Left renal cortex interstitium (tissue), 4 donors: Measurements from ENCODE around the gene ZAP70. TPM values are rescaled to one million over a fixed set of nuclear protein-coding genes. Genes with fewer than 3 reads are reported as not detected.
"Not testable (repeated sequence)": the region's sequence is repeated elsewhere in the genome, so short reads cannot be mapped to it uniquely, and the experiment has no call there.

Experiments used
- DNase-seq, 4 donors: peaks; one replicate each; pipeline ENCODE4 v3.0.0-alpha.2; 2013; ENCODE audit warnings: low read depth in 4 of 4, low spot score in 2 of 4, missing footprints in 1 of 4
- polyA plus RNA-seq, 4 donors: library from polyadenylated mRNA; unstranded; fragments of 120-200 nt; gene quantifications; one replicate each; pipeline ENCODE4 v1.2.1, GENCODE V29; 2013; ENCODE audit not compliant: insufficient read length in 4 of 4

The ZAP70 gene
- polyA plus RNA-seq: 1 to 10 TPM; 1.5 to 2.9 (median 2.3) TPM

- DNase-seq: no peak
These were observed at the start of gene ZAP70 for GRCh38 chr2:97713296-97714083. TSS of gene ZAP70 (plus strand) at chr2:97713576. CDS start at chr2:97724037, 10,461 bp downstream.

DNA sequence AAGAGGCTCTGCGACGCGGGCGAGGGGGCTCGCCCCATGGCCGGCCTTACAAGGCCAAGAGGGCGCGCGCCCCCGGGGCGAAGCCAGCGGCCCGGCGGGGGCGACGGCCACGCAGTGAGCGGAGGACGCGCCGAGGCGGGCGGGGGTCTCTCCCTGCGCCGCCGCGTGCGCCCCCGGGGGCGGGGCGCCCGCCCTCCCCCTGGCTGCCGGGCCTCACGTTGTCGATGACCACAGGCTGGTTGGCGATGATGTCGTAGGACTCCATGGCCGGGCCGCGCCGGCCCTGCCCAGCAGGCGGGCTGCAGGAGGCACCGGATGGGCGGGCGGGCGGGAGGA lies 49.8 kb upstream of the ZAP70 start:
- DNase-seq: peak in 1 of 4 donors; percentile 55

DNA sequence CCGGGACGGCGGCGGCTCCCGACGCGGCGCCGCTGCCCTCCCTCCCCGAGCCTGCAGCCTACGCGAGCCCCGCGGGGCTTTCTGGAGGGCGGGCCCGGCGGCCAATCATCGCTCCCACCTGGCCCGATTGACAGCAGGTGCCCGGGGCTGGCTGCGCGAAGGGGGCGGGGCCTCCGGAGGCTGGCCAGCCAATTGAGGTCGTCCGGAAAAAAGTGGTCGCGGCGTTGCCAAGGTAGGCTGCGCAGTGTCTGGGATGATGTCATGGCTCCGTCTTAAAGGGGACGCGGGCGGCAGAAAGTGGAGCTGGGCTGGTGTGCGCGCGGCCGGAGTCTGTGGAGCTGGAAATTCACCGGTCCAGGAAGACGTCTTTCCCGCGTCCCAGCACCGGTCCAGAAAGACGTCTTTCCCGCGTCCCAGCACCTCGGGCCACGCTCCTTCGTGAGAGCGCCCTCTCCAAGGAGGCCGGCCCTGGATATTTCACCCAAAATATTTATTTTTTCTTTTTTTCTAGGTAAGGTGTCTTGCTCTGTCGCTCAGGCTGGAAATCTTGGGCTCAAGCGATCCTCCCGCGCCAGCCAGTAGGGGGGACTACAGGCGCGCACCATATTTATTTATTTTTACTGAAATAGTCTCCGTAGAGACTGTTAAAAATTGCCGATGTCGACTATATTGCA lies 49.3 kb upstream of the ZAP70 start, which contains the start of gene ACTR1B:
ACTR1B (minus strand) TSS at position 83 of the 674 bp plus-strand sequence. CDS start 154 bp downstream, outside the sequence.
- peak; percentile 87 to 97 (median 96) for DNase-seq

DNA sequence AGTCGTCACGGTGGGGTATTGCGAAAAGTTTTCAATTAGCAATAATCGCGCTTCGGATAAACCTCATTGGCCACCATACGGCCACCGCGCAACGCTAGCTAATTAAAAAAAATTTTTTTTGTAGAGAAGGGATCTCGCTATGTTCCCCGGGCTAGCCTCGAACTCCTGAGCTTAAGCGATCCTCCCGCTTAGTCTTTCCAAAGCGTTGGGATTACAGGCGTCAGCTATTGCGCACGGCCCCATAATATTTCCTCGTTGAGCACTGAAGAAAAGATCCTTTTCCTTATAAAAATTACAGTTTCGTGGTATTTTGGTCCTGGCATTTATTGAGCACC lies 48.8 kb upstream of the ZAP70 start:
- no peak for DNase-seq

- no peak for DNase-seq
These were observed 43.9 kb upstream of the ZAP70 start, which contains the start of gene C2orf92 for GRCh38 chr2:97669448-97669847. TSS of gene C2orf92 (plus strand) at chr2:97669713. CDS start at chr2:97669789, 76 bp downstream.

GRCh38 chr2:97670471-97670870 lies 42.9 kb upstream of the ZAP70 start:
- no peak for DNase-seq

- no peak for DNase-seq
These were observed 41.9 kb upstream of the ZAP70 start for GRCh38 chr2:97671526-97671925.

- not testable (repeated sequence) for DNase-seq
These were observed 40.7 kb upstream of the ZAP70 start for GRCh38 chr2:97672606-97673140.

GRCh38 chr2:97673182-97673914 lies 40.0 kb upstream of the ZAP70 start:
- DNase-seq: no peak

DNA sequence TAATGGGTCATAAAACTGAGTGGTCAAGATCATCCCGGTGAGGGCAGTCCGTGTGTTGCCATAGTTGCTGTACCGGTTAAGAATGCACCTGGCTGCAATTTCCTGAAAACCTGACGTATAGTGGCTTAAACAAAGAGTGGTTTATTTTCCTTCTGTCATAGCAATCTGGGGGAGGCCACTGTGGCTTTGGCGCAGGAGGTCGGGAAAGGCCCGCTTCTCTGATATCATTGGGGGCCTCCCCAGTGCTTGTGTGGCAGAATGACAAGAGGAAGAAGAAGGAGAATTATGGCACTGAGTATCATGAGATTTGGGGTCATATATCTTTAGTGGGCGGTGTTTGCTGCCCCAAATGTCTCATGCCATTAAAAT lies 39.5 kb upstream of the ZAP70 start:
- peak in 2 of 4 donors; percentile 14 to 20 for DNase-seq

DNA sequence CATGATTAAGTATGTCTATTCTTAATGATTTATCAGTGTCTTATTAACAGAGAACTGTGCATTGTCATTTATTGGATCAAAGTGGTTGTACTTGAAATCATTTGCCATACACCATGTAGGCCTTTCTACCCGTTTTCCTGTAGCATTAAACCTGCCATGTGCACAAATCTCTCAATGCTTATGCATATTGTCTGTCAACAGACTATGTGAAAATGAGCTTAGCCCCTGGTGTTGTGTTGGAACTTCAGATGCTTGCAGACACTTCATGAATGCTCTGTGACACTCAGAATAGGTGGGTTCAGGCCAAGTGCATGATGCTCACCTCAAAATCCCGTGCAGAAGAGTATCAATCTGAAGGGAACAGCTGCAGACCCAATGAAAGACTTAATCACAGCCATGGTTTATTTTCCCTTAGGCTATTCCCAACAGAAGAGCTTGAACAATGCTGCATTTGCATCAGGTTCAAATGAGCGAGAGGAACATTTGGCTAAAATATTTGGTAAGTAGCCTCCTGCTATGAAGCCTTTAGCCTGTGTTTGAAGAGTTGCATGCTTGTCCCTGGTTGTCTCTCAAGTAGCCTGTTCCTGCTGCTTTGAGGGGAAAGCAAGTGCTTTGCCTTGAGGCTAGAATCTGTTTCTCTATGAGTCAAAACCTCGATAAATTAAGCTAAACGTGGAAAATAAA lies 37.8 kb upstream of the ZAP70 start:
- DNase-seq: no peak

DNA sequence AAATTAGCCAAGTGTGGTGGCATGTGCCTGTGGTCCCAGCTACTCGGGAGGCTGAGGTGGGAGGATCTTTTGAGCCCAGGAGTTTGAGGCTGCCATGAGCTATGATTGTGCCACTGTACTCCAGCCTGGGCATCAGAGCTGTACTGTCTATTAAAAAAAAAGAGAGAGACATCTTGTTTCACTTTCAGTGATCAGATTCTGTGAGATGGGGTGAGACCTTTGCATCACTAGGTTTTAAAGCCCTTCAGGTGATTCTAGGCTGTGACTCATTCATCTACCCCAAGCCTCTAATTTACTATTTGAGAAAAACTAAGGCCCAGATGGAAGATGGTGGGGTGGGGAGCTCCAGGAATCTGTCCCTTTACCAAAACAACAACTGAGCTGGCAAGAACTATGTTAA lies 36.8 kb upstream of the ZAP70 start:
- no peak for DNase-seq

DNA sequence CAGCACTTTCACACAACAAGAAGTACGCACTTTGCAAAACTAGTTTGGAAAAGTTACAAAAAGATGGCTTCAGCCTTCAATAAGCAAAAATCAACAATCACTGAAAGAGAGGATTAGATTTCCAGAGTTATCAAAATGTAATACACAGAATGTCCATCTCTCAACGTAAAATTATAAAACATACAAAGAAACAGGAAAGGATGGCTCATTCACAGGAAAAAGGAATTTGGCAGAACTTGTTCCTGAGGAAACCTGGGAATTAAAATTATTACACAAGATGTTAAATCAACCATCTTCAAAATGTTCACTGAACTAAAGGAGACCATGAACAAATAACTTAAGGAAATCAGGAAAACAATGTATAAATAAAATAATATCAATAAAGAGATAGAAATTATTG lies 35.9 kb upstream of the ZAP70 start:
- DNase-seq: no peak

- no peak for DNase-seq
These were observed 35.1 kb upstream of the ZAP70 start for GRCh38 chr2:97678298-97678697.

DNA sequence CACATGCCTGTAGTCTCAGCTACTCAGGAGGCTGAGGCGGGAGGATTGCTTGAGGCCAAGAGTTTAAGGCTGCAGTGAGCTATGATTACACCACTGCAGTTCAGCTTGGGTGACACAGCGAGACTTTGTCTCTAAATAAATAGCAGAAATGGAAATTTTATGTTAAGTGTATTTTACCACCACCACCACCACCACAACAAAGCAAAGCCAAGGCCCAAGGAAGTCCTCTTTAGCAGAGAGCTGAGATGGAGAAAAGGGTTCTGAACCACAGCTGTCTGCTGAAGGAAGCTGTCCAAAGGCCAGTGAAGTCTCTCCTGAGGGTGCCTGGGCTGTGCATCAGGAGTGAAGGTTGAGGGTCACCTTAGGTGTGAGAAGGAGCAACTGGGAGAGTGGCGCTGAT lies 26.1 kb upstream of the ZAP70 start:
- not testable (repeated sequence) for DNase-seq

DNA sequence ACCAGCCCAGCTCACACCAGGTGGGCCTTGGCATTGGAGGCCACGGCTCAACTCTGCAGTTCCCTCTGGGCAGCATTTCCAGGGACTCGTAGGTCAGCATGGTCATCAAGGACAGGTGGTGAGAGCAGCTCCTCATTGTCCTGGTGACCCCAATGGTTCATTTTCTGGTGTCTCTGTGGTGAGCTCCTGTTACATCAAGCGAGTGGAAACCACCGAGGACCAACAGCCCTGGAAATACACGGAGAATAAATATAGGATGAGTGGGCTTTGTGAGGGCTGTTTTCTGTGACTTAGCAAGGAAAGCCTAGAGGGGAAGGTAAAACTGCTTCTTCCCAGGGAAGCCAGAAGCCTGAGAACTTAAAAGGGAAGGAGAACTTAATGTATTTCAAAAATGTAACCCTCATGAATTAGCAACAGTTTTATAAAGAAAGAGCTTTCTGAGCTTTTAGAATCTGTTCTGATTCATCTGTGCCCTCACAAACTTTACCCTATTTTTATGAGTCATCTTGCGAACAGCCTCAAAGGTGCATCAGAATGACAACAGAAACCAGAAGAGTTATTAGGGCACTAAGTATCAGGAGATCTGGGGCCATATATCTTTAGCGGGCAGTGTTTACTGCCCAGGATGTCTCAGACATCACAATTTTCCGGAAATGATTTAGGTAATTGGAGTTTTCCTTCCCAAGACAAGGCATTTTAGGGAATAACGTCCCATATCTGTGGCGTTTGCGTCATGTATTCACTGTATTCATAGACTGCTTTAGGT lies 25.1 kb upstream of the ZAP70 start:
- no peak for DNase-seq

- DNase-seq: no peak
These were observed 22.2 kb upstream of the ZAP70 start for GRCh38 chr2:97691166-97691565.

GRCh38 chr2:97693476-97693875 lies 19.9 kb upstream of the ZAP70 start:
- DNase-seq: no peak

GRCh38 chr2:97695744-97696143 lies 17.6 kb upstream of the ZAP70 start:
- DNase-seq: no peak
